B cell (primary cell): ENCODE measurements around the gene TMPRSS7. TPM values are rescaled to one million over a fixed set of nuclear protein-coding genes. Genes with fewer than 3 reads are reported as not detected.

ENCODE experiments used
- ATAC-seq: fragments of 200-7000 bp; cut with Tn5 transposase; one replicate; pipeline ENCODE4 v1.10.0; 2021; ENCODE audit warnings: low read depth, mild to moderate bottlenecking, moderate number of reproducible peaks, moderate library complexity
- CTCF ChIA-PET: fragments of 350-600 bp; sonication (Branson Sonifier 250); formaldehyde crosslinking; loops from one replicate; lab custom pipeline; 2021; ENCODE audit warnings: antibody characterized with exemption, inconsistent platforms; lab: Charles Lee
- POLR2A ChIA-PET: fragments of 350-600 bp; sonication (Branson Sonifier 250); formaldehyde crosslinking; loops from one replicate; lab custom pipeline; 2021; ENCODE audit warnings: antibody characterized with exemption; lab: Charles Lee
- DNase-seq: peaks from one replicate; pipeline ENCODE4 v3.0.0; 2013
- H2AFZ ChIP-seq: 2 replicates; pipeline ENCODE4 v1.6.1; 2012; ENCODE audit warnings: mild to moderate bottlenecking, low read depth, low read length; ENCODE audit not compliant: insufficient read depth, poor library complexity, severe bottlenecking
- H3K27ac ChIP-seq, 2 donors: 1 replicate in 1 of 2; 2 replicates in 1 of 2; pipeline ENCODE4 v1.5.1; 2012 to 2013; ENCODE audit warnings: low read length in 2 of 2, mild to moderate bottlenecking in 2 of 2, moderate library complexity in 1 of 2
- H3K27me3 ChIP-seq, 4 experiments: fragments of 200-600 bp in 1 of 4; sonication (generic) in 1 of 4; replicated peaks in 1 of 4; 1 replicate in 2 of 4; 2 replicates in 2 of 4; pipeline versions ENCODE4 v1.6.1 to v1.7.0; 2013 to 2016; ENCODE audit warnings: low read length in 3 of 4, mild to moderate bottlenecking in 2 of 4, mixed read lengths in 1 of 4, moderate library complexity in 1 of 4; ENCODE audit not compliant: insufficient read depth in 4 of 4, control insufficient read depth in 3 of 4; ENCODE audit errors: control extremely low read depth in 1 of 4
- H3K36me3 ChIP-seq, 2 experiments: replicated peaks in 1 of 2; 1 replicate in 1 of 2; 2 replicates in 1 of 2; pipeline versions ENCODE4 v1.6.1 to v1.7.1; 2013; ENCODE audit warnings: low read length in 1 of 2; ENCODE audit not compliant: insufficient read depth in 2 of 2, control insufficient read depth in 1 of 2; ENCODE audit errors: control extremely low read depth in 1 of 2, extremely low read depth in 1 of 2
- H3K4me1 ChIP-seq, 2 donors: fragments of 200-600 bp in 1 of 2; sonication (generic) in 1 of 2; 1 replicate in 1 of 2; 2 replicates in 1 of 2; pipeline versions ENCODE4 v1.5.1 to v1.6.1; 2013 to 2017; ENCODE audit warnings: low read length in 2 of 2; ENCODE audit not compliant: control insufficient read depth in 2 of 2, insufficient read depth in 2 of 2
- H3K4me2 ChIP-seq: replicated peaks from 2 replicates; pipeline ENCODE3; 2012; ENCODE audit warnings: mild to moderate bottlenecking, low read depth, low read length; ENCODE audit not compliant: poor library complexity, severe bottlenecking
- H3K4me3 ChIP-seq, 5 experiments: fragments of 200-600 bp in 1 of 5; sonication (generic) in 1 of 5; 1 replicate in 3 of 5; 2 replicates in 2 of 5; pipeline versions ENCODE4 v1.5.1 to v1.7.0; 2011 to 2016; ENCODE audit warnings: low read length in 4 of 5, mild to moderate bottlenecking in 4 of 5, low read depth in 2 of 5, control low read depth in 1 of 5, moderate library complexity in 1 of 5; ENCODE audit not compliant: insufficient read depth in 1 of 5; ENCODE audit errors: control extremely low read depth in 1 of 5, extremely low read depth in 1 of 5
- H3K79me2 ChIP-seq: fragments of 200-600 bp; sonication (generic); one replicate; pipeline ENCODE4 v1.6.0; 2016; ENCODE audit warnings: low read length; ENCODE audit not compliant: control insufficient read depth, insufficient read depth
- H3K9ac ChIP-seq: fragments of 200-600 bp; sonication (generic); 2 replicates; pipeline ENCODE4 v1.6.1; 2017; ENCODE audit warnings: mild to moderate bottlenecking, low read length, moderate library complexity
- H3K9me3 ChIP-seq, 3 donors: one replicate each; pipeline versions ENCODE4 v1.6.1 to v1.7.1; 2013; ENCODE audit warnings: low read length in 2 of 3; ENCODE audit not compliant: control insufficient read depth in 2 of 3, insufficient read depth in 1 of 3; ENCODE audit errors: control extremely low read depth in 1 of 3
- H4K20me1 ChIP-seq: 2 replicates; pipeline ENCODE4 v1.6.0; 2012; ENCODE audit warnings: mild to moderate bottlenecking, low read length; ENCODE audit not compliant: insufficient read depth, control insufficient read depth, poor library complexity, severe bottlenecking
- H3K27ac Mint-ChIP-seq: one replicate; pipeline ENCODE4 v1.8.0; 2021; ENCODE audit warnings: mixed read lengths
- H3K27me3 Mint-ChIP-seq: one replicate; pipeline ENCODE4 v1.8.0; 2021; ENCODE audit warnings: mixed read lengths
- H3K4me1 Mint-ChIP-seq: one replicate; pipeline ENCODE4 v1.8.0; 2021; ENCODE audit warnings: mixed read lengths
- H3K4me3 Mint-ChIP-seq: one replicate; pipeline ENCODE4 v1.8.0; 2021; ENCODE audit warnings: mixed read lengths
- H3K9me3 Mint-ChIP-seq: one replicate; pipeline ENCODE4 v1.8.0; 2022; ENCODE audit warnings: mixed read lengths; ENCODE audit not compliant: insufficient read depth
- EZH2 ChIP-seq: IDR thresholded peaks from 2 replicates; pipeline ENCODE4 v1.6.1; 2012; ENCODE audit warnings: borderline replicate concordance, low read depth, mild to moderate bottlenecking, moderate library complexity, low read length; ENCODE audit not compliant: insufficient read depth, poor library complexity, severe bottlenecking
- WGBS: methylation state at CpG from one replicate; pipeline ENCODE4 v1.1.5; 2013; ENCODE audit warnings: missing lambda C conversion rate; ENCODE audit not compliant: insufficient coverage; 5-methylcytosine and 5-hydroxymethylcytosine counted together
- intact Hi-C: fragments of 100-400 bp; cut with micrococcal nuclease; formaldehyde crosslinking; loops from one replicate; pipeline ENCODE4 v1.10.0; 2022
- polyA plus RNA-seq: library from polyadenylated mRNA; depleted of rRNA; stranded (reverse); fragments of >200 nt; gene quantifications from 2 replicates; pipeline ENCODE4 v1.2.3, GENCODE V29; 2012
- total RNA-seq, 2 donors: library from RNA; stranded (reverse); fragments of 120-200 nt in 1 of 2; gene quantifications; 1 replicate in 1 of 2; 2 replicates in 1 of 2; pipeline versions ENCODE4 v1.2.3 to v1.2.4, GENCODE V29; 2013 to 2022
- TF ChIP-seq, protein P1 (sequence below): fragments of 200-600 bp; IDR thresholded peaks from one replicate; pipeline ENCODE4 v1.8.0; 2022; ENCODE audit warnings: antibody characterized with exemption, mild to moderate bottlenecking

The TMPRSS7 gene
- total and polyA plus RNA-seq, 2 donors (not counting 1 experiment from before 2014, with no cell fraction given), result not detected

DNA sequence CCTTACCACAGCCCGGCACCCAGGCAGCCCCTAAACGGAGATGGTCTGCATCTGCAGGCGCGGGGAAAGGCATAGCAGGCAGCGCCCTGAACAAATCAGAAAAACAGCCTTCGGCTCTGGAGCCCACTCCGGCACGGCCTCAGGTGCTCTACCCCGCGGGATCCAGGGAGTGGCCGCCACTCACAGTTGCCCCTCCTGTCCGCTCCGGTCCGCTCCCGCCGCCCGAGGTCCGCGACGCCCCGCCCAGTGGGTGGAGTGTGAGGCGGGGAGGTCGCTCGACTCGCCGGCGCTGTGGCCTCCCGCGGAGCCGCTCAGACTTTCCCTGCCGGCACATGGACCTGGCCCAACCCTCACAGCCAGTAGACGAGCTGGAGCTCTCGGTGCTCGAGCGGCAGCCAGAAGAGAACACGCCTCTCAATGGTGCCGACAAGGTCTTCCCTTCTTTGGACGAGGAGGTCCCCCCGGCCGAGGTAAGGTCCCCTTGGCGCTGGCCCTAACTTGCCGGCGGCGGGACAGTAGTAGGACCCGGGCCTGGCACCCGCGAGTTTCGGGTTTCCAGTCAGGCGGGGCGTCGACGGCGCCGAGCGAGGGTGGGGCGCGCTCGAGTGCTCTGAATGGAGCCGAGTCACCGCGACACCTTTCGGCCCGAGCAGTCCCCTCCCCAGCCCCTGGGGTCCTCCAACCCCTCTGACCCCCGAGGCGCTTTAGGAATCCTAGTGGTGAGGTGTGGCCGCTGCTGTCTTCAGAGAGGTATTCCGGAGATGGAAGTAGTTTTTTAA lies 51.7 kb downstream of the TMPRSS7 start, which contains the start of gene C3orf52:
Gene C3orf52, plus strand, starts transcription at position 314 of the 779 bp plus-strand sequence. Its CDS starts 19 bp downstream, at position 333.
- Mint-ChIP-seq H3K4me1 (peaks cover 26% of the 10 kb centered on the region), H3K27me3 (peaks cover 30% of the 10 kb centered on the region), H3K4me3 (peak within 1 kb of the TSS; percentile 86), H3K9me3 (no peaks in the 10 kb centered on the region), H3K27ac (peak within 1 kb of the TSS; percentile 58)
- Histone ChIP-seq H3K27ac (no peak within 1 kb of the TSS), H3K9me3 (peaks cover 0 to 9% (median 0%) of the 10 kb centered on the region in 3 donors), H3K4me3 (peak within 1 kb of the TSS in 4 of 5 experiments; percentile 54 to 66 (median 60)), H2AFZ (peak within 1 kb of the TSS; percentile 73), H3K4me2 (peak within 1 kb of the TSS; percentile 78), H4K20me1 (no peaks in the 10 kb centered on the region), H3K27me3 (peaks cover 0 to 38% (median 22%) of the 10 kb centered on the region in 4 experiments), H3K9ac (peak within 1 kb of the TSS; percentile 60), H3K79me2 (no peaks in the 10 kb centered on the region), H3K36me3 (no peaks in the 10 kb centered on the region), H3K4me1 (peaks cover 14 to 26% of the 10 kb centered on the region in 2 donors)
- CTCF ChIA-PET, result no interaction called here
- WGBS, result 3% methylated on average over 47 of the region's 67 CpGs
- POLR2A ChIA-PET, result no interaction called here
- DNase-seq (peak; percentile 61), ATAC-seq (peak; percentile 89)
- TF ChIP-seq, protein P1, sequence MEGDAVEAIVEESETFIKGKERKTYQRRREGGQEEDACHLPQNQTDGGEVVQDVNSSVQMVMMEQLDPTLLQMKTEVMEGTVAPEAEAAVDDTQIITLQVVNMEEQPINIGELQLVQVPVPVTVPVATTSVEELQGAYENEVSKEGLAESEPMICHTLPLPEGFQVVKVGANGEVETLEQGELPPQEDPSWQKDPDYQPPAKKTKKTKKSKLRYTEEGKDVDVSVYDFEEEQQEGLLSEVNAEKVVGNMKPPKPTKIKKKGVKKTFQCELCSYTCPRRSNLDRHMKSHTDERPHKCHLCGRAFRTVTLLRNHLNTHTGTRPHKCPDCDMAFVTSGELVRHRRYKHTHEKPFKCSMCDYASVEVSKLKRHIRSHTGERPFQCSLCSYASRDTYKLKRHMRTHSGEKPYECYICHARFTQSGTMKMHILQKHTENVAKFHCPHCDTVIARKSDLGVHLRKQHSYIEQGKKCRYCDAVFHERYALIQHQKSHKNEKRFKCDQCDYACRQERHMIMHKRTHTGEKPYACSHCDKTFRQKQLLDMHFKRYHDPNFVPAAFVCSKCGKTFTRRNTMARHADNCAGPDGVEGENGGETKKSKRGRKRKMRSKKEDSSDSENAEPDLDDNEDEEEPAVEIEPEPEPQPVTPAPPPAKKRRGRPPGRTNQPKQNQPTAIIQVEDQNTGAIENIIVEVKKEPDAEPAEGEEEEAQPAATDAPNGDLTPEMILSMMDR, result no peak
- TF ChIP-seq EZH2, result peak; percentile 44
- intact Hi-C loops, result no loop called here
